ENCODE measurements around the gene SURF4. TPM values are rescaled to one million over a fixed set of nuclear protein-coding genes. Genes with fewer than 3 reads are reported as not detected.

Gene SURF4
- total and polyA plus RNA-seq, 2 of the 13 experiments (the other 11 are each of a cell fraction or from before 2014, with no cell fraction given): 220 to 265 TPM

DNA sequence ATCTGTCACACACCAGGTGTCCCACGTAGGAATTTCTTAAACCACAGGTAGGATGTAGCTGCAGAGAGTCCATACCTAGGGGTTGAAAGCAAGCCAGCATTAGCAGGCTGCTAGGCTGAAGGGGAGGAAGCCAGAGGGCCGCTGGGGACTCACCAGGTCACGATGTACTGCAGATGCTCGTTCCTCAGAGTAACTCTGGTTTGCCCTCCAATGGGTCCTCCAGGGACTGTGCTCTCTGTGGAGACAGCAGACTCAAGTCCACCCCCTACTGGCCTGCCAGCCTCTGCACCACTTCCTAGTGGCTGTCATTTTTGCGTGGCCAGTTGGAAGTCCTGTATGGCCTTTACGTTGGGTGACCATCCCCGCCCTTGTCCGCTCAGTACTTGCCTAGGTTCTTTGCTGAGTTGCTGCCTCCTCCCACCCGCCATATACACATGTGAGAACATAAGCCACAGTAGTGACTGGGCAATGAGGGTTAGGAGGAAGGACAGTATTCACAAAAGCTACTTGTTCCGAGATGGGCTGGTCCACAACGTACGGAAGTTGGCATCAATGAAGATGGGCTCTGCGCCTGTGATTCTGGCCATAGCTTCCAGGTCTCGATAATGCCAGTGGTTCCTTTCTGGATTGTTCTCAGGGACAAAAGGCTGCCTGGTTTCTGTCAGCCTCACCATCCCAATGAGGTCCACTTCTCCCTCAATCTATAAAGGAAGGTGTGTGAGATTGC lies 23.8 kb downstream of the SURF4 start (continued):
- TF ChIP-seq RBFOX2 (IDR thresholded peaks at IDR 0.05; ENCODE audit: low read depth, low read length) (peak; percentile 65; the same call in 1 of the 2 replicates), ZNF468 (CRISPR knock-in tag; IDR thresholded peaks at IDR 0.05) (peak; percentile 57; the same call in 1 of the 2 replicates), PAF1 (CRISPR knock-in tag; IDR thresholded peaks at IDR 0.05) (peak; percentile 84), ATAD3A (CRISPR knock-in tag; IDR thresholded peaks at IDR 0.05) (no peak), SP140L (CRISPR knock-in tag; IDR thresholded peaks at IDR 0.05; ENCODE audit: borderline replicate concordance) (no peak), ARHGAP35 (CRISPR knock-in tag; IDR thresholded peaks at IDR 0.05; ENCODE audit: borderline replicate concordance) (no peak), PRPF4 (IDR thresholded peaks at IDR 0.05; ENCODE audit: low read depth, low read length, poor library complexity, severe bottlenecking) (peak; percentile 11), RBM22 (optimal IDR thresholded peaks at IDR 0.05; ENCODE audit: low read length) (peak; percentile 86), RFX5 (IDR thresholded peaks at IDR 0.05; ENCODE audit: low read depth, low read length) (no peak), SAP130 (CRISPR knock-in tag; IDR thresholded peaks at IDR 0.05; ENCODE audit: low read depth) (peak; percentile 55), ZFAT (CRISPR knock-in tag; conservative IDR thresholded peaks at IDR 0.05) (no peak), MBD4 (IDR thresholded peaks at IDR 0.05; ENCODE audit: borderline replicate concordance, low read length) (0 out of 2 replicates have a peak, but pooled peaks have one; percentile 13), SSRP1 (CRISPR knock-in tag; IDR thresholded peaks at IDR 0.05) (peak; percentile 79), NCOA5 (CRISPR knock-in tag; IDR thresholded peaks at IDR 0.05) (no peak), ZNF598 (CRISPR knock-in tag; IDR thresholded peaks at IDR 0.05; ENCODE audit: borderline replicate concordance) (no peak), ZFP90 (CRISPR knock-in tag; IDR thresholded peaks at IDR 0.05; ENCODE audit: borderline replicate concordance) (0 out of 2 replicates have a peak, but pooled peaks have one; percentile 38), HOXA3 (CRISPR knock-in tag; IDR thresholded peaks at IDR 0.05) (peak; percentile 50), ZNF788 (CRISPR knock-in tag; IDR thresholded peaks at IDR 0.05; ENCODE audit: borderline replicate concordance) (peak; percentile 34; the same call in 1 of the 2 replicates), CEBPG (CRISPR knock-in tag; IDR thresholded peaks at IDR 0.05) (0 out of 2 replicates have a peak, but pooled peaks have one; percentile 3), SALL1 (CRISPR knock-in tag; IDR thresholded peaks at IDR 0.05) (peak; percentile 39)
- TF ChIP-seq, protein P1, sequence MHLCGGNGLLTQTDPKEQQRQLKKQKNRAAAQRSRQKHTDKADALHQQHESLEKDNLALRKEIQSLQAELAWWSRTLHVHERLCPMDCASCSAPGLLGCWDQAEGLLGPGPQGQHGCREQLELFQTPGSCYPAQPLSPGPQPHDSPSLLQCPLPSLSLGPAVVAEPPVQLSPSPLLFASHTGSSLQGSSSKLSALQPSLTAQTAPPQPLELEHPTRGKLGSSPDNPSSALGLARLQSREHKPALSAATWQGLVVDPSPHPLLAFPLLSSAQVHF (CRISPR knock-in tag; IDR thresholded peaks at IDR 0.05): no peak
- TF ChIP-seq, protein P2, sequence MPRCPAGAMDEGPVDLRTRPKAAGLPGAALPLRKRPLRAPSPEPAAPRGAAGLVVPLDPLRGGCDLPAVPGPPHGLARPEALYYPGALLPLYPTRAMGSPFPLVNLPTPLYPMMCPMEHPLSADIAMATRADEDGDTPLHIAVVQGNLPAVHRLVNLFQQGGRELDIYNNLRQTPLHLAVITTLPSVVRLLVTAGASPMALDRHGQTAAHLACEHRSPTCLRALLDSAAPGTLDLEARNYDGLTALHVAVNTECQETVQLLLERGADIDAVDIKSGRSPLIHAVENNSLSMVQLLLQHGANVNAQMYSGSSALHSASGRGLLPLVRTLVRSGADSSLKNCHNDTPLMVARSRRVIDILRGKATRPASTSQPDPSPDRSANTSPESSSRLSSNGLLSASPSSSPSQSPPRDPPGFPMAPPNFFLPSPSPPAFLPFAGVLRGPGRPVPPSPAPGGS (CRISPR knock-in tag; IDR thresholded peaks at IDR 0.05): peak; percentile 78; the same call in 1 of the 2 replicates
- TF ChIP-seq, protein P3, sequence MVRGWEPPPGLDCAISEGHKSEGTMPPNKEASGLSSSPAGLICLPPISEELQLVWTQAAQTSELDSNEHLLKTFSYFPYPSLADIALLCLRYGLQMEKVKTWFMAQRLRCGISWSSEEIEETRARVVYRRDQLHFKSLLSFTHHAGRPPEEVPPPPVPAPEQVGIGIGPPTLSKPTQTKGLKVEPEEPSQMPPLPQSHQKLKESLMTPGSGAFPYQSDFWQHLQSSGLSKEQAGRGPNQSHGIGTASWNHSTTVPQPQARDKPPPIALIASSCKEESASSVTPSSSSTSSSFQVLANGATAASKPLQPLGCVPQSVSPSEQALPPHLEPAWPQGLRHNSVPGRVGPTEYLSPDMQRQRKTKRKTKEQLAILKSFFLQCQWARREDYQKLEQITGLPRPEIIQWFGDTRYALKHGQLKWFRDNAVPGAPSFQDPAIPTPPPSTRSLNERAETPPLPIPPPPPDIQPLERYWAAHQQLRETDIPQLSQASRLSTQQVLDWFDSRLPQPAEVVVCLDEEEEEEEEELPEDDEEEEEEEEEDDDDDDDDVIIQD (CRISPR knock-in tag; IDR thresholded peaks at IDR 0.05; ENCODE audit: low read depth): no peak
- TF ChIP-seq, protein P4, sequence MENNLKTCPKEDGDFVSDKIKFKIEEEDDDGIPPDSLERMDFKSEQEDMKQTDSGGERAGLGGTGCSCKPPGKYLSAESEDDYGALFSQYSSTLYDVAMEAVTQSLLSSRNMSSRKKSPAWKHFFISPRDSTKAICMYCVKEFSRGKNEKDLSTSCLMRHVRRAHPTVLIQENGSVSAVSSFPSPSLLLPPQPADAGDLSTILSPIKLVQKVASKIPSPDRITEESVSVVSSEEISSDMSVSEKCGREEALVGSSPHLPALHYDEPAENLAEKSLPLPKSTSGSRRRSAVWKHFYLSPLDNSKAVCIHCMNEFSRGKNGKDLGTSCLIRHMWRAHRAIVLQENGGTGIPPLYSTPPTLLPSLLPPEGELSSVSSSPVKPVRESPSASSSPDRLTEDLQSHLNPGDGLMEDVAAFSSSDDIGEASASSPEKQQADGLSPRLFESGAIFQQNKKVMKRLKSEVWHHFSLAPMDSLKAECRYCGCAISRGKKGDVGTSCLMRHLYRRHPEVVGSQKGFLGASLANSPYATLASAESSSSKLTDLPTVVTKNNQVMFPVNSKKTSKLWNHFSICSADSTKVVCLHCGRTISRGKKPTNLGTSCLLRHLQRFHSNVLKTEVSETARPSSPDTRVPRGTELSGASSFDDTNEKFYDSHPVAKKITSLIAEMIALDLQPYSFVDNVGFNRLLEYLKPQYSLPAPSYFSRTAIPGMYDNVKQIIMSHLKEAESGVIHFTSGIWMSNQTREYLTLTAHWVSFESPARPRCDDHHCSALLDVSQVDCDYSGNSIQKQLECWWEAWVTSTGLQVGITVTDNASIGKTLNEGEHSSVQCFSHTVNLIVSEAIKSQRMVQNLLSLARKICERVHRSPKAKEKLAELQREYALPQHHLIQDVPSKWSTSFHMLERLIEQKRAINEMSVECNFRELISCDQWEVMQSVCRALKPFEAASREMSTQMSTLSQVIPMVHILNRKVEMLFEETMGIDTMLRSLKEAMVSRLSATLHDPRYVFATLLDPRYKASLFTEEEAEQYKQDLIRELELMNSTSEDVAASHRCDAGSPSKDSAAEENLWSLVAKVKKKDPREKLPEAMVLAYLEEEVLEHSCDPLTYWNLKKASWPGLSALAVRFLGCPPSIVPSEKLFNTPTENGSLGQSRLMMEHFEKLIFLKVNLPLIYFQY (CRISPR knock-in tag; IDR thresholded peaks at IDR 0.05; ENCODE audit: borderline replicate concordance): no peak
